NCI-H524 (cell line): ENCODE data around the gene SMYD5.
A peak's percentile ranks its signal among the peaks of the same experiment; 100 is the strongest.
"Not testable (repeated sequence)": the region's sequence is repeated elsewhere in the genome, so short reads cannot be mapped to it uniquely, and the experiment has no call there.

ENCODE experiments used
- DNase-seq, 2 experiments: peaks; one replicate each; lab custom pipeline; 2025; lab: John Stamatoyannopoulos, UW

Gene SMYD5

GRCh38 chr2:73259704-73260337, 45.8 kb downstream of the SMYD5 start:
- DNase-seq, result no peak

- peak; percentile 18 to 58 for DNase-seq
These were observed 46.4 kb downstream of the SMYD5 start for GRCh38 chr2:73260338-73260984.

DNA sequence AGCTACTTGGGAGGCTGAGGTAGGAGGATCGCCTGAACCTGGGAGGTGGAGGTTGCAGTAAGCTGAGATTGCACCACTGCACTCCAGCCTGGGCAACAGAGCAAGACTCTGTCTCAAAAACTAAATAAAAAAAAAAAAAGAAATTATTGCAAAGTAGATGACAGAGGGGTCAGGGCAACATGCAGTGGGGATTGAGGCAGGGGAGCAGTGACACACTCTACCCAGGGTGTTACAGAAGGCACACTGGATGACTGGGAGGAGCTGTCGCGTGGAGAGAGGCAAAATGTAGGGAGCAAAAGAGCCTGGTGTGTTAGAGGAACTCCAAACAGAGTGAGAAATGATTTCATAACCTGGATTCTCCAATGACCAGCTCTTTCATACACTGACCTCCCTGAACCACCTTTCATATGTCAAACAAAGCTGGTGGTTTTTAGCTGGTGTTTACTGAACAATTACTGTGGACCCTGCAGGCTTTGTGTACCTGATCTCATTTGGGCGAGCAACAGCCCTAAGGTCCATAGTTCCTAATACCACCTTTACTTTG, 48.1 kb downstream of the SMYD5 start:
- no peak for DNase-seq

DNA sequence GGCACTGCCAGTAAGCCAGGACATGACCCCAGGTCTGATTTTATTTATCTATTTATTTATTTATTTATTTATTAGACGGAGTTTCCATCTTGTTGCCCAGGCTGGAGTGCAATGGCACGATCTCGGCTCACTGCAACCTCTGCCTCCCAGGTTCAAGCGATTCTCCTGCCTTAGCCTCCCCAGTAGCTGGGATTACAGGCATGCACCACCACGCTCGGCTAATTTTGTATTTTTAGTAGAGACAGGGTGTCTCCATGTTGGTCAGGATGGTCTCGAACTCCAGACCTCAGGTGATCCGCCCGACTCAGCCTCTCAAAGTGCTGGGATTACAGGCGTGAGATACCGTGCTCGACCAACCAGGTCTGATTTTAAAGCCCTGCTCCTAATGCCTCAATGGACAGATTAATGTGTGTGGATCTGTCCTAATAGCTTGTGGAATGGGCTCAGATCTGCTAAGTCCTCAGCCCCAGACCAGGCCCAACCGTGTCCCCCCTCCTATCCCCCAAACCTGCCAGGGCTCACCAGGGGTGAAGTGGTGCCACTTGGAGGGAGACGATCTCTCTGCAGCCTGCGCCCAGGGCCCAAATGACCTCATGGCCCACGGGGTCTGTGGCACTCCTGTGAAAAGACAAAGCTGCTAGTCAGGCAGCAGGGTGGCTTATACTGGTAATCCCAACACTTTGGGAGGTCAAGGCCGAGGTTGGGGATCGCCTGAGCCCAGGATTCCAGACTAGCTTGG, 48.8 kb downstream of the SMYD5 start:
- not testable (repeated sequence) for DNase-seq

DNA sequence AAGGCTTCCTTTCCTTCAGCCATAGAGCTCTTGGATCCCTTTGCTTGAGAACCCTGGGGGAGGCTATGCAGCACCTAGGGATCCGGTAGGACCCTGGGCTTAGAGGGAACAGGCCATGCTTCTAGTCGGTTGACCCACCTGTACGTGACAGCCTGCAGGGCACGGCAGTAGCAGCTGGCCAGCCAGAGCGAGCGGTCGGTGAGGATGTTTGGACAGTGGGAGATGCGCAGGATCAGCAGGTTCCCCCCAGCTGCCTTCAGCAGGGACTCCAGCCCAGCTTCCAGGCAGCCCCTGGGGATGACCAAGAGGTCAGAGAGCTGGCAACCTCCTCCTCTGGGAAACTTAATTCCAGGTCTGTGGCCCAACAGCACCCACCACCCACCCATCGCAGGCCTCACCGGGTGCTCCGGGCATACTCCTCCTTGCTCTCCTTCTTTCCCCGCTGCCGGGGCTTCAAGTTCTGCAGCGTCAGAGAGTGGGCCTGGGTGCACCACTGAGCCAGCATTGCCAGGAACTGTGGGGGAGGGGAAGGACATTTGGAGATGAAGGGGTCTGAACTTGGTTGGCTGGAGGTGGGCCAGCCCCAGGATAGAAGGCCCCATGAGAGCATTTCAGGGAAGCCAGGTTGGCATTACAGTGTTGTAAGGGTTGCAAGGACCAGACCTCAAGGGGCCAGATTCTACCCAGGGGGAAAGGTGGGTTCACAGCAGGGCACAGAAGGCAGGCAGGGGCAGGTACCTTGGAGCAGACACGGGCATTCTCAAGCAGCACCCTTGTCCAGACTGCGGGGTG, 49.7 kb downstream of the SMYD5 start:
- no peak for DNase-seq

- no peak for DNase-seq
These were observed 50.2 kb downstream of the SMYD5 start for GRCh38 chr2:73264332-73264606.

DNA sequence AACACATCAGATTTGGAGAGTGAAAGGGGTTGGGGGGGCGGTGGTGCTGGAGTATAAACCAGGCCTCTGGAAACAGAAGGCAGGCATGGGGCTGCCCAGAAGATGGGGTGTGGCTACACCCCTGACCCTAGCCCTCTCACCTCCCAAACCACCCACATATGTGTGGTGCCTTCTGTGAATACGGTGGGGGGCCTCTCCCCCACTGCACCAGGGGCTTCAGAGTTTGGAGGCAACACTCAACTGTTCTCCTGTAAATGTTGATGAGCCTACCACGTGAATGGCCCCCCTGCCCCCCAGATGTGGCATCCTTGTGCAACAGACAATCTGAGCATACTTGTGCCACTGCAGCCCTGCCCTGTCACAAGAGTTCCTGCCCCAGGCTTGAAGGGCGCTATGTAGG, 50.7 kb downstream of the SMYD5 start:
- DNase-seq, result no peak

- DNase-seq, result no peak
These were observed 51.4 kb downstream of the SMYD5 start for GRCh38 chr2:73265298-73266060.

DNA sequence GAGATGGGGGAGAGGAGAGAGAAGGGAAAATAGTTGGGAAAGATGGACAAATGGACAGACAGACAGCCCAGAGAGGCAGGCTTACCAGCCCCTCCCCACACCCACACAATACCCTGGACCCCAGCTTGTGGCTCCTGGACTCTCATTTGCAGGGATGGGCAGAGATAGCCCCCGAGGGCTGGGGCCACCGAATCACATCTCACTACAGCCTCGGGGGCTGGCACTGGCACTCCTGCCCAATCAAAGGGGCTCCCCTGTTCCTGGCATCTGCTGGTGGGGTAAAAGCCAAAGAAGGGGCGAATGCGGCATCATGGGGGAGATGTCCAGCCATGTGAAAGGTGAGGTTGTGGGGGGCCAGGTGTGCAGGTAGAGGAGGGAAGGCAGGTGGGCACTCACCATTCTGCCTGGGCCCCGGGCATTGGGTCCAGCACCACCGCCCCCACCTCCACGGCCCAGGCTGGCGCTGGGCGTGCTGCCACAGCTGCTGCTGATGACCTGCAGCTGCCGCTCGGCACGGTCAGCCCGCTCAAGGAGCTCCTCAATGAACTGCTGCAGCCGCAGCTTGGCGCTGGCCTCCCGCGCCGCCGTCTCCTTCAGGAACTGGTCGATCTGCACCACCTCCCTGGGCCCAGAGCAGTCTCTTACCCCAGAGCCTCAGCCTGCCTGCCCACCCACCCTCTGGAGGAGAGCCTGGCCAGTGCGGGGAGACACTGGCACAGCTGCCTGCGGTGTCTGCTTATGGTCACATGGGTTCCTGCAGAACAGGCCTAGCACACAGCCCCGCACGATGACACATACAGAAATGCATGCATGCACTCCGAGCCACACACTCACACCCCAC, 52.2 kb downstream of the SMYD5 start:
- no peak for DNase-seq

DNA sequence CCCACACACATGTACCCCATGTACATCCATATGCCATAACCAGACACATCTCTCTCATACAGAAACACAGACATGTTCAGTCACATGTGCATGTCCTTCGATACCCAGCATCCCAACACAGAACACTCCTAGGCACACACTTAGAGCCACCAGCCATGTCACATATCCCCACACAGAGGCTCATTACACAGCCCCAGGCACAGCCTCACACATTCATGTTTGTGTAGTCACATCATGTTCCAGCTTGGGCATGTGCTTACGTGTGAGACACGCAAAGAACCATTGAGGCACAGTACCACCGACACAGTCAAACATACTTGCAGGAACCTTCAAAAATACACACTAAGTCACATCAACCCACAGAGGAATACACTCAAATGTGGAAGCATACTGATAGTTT, 53.0 kb downstream of the SMYD5 start:
- DNase-seq, result no peak

- no peak for DNase-seq
These were observed 54.4 kb downstream of the SMYD5 start for GRCh38 chr2:73268366-73268829.

GRCh38 chr2:73268830-73269685, 55.0 kb downstream of the SMYD5 start:
- peak; percentile 58 to 81 for DNase-seq

GRCh38 chr2:73269686-73270465, 55.8 kb downstream of the SMYD5 start:
- no peak for DNase-seq

- no peak for DNase-seq
These were observed 58.2 kb downstream of the SMYD5 start for GRCh38 chr2:73272270-73272669.
